Panc1 (cell line): ENCODE results near the gene SRSF1.
"Not testable (repeated sequence)": the region's sequence is repeated elsewhere in the genome, so short reads cannot be mapped to it uniquely, and the experiment has no call there.

Experiments
- POLR2AphosphoS5 ChIP-seq: IDR thresholded peaks from 2 replicates; pipeline ENCODE4 v1.6.1; 2012; ENCODE audit warnings: mild to moderate bottlenecking, low read depth, low read length, moderate library complexity
- TCF7L2 ChIP-seq: IDR thresholded peaks from 2 replicates; pipeline ENCODE4 v1.6.1; 2011; ENCODE audit warnings: mild to moderate bottlenecking, low read depth, low read length, inconsistent platforms
- TF ChIP-seq, protein P1 (sequence below): fragments of 450-650 bp; IDR thresholded peaks from 2 replicates; pipeline ENCODE4 v1.5.1; 2017; ENCODE audit warnings: mild to moderate bottlenecking

DNA sequence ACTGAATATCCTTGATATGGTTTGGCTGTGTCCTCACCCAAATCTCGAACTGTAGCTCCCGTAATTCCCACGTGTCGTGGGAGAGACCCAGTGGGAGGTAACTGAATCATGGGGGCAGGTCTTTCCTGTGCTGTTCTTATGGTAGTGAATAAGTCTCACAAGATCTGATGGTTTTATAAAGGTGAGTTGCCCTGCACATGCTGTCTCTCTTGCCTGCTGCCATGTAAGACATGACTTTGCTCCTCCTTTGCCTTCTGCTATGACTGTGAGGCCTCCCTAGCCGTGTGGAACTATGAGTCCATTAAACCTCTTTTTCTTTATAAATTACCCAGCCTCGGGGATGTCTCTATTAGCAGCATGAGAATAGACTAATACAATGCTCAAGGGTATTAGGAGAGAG is 37.2 kb upstream of the SRSF1 start:
- TF ChIP-seq TCF7L2, POLR2AphosphoS5: not testable (repeated sequence)
- TF ChIP-seq, protein P1, sequence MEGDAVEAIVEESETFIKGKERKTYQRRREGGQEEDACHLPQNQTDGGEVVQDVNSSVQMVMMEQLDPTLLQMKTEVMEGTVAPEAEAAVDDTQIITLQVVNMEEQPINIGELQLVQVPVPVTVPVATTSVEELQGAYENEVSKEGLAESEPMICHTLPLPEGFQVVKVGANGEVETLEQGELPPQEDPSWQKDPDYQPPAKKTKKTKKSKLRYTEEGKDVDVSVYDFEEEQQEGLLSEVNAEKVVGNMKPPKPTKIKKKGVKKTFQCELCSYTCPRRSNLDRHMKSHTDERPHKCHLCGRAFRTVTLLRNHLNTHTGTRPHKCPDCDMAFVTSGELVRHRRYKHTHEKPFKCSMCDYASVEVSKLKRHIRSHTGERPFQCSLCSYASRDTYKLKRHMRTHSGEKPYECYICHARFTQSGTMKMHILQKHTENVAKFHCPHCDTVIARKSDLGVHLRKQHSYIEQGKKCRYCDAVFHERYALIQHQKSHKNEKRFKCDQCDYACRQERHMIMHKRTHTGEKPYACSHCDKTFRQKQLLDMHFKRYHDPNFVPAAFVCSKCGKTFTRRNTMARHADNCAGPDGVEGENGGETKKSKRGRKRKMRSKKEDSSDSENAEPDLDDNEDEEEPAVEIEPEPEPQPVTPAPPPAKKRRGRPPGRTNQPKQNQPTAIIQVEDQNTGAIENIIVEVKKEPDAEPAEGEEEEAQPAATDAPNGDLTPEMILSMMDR = not testable (repeated sequence)
